Measurements from ENCODE around the gene ZIC2.

Gene ZIC2

DNA sequence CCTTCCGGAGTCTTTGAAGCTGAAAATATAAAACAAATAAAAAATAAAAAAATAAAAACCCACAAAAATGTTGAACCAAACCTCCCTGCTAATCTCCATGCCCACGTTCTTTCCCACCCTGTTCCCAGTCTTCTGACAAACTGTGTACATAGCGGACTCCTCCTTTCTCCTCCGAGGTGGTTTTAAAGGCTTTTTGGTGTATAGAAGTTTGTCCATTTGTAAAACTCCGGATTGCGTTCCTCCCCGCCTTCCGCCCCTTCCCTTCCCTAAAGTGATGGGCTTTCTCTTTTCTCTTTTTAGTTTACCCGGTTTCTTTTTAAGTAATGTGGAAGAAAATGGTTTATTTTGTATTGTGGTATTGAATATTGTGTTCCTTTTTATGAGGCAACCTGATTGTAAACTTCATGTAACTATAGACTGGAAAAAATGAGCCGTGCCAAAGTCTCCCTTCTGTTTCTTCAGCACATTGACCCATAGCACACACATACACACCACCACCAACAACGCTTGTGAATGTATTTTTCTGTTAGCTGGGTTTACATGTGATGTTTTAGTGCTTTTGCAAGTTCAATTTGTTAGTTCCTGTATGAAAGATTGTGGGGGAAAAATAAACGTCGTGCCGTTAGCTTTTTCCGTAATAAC lies 4.4 kb downstream of the ZIC2 start:
- TF ChIP-seq SIN3A (IDR thresholded peaks at IDR 0.05; ENCODE audit: borderline replicate concordance, insufficient read depth, low read length) (no peak), POLR2AphosphoS5 (IDR thresholded peaks at IDR 0.05; ENCODE audit: low read depth, low read length) (no peak), FOXP2 (optimal IDR thresholded peaks at IDR 0.05; ENCODE audit: borderline replicate concordance, extremely low read depth, extremely low read length, insufficient read depth) (no peak), TAF1 (IDR thresholded peaks at IDR 0.05; ENCODE audit: borderline replicate concordance, insufficient read depth, low read length) (no peak)
- TF ChIP-seq, protein P1, sequence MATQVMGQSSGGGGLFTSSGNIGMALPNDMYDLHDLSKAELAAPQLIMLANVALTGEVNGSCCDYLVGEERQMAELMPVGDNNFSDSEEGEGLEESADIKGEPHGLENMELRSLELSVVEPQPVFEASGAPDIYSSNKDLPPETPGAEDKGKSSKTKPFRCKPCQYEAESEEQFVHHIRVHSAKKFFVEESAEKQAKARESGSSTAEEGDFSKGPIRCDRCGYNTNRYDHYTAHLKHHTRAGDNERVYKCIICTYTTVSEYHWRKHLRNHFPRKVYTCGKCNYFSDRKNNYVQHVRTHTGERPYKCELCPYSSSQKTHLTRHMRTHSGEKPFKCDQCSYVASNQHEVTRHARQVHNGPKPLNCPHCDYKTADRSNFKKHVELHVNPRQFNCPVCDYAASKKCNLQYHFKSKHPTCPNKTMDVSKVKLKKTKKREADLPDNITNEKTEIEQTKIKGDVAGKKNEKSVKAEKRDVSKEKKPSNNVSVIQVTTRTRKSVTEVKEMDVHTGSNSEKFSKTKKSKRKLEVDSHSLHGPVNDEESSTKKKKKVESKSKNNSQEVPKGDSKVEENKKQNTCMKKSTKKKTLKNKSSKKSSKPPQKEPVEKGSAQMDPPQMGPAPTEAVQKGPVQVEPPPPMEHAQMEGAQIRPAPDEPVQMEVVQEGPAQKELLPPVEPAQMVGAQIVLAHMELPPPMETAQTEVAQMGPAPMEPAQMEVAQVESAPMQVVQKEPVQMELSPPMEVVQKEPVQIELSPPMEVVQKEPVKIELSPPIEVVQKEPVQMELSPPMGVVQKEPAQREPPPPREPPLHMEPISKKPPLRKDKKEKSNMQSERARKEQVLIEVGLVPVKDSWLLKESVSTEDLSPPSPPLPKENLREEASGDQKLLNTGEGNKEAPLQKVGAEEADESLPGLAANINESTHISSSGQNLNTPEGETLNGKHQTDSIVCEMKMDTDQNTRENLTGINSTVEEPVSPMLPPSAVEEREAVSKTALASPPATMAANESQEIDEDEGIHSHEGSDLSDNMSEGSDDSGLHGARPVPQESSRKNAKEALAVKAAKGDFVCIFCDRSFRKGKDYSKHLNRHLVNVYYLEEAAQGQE (IDR thresholded peaks at IDR 0.05; ENCODE audit: insufficient read depth in 1 of 2, low read depth in 2 of 2, low read length in 2 of 2): no peak

DNA sequence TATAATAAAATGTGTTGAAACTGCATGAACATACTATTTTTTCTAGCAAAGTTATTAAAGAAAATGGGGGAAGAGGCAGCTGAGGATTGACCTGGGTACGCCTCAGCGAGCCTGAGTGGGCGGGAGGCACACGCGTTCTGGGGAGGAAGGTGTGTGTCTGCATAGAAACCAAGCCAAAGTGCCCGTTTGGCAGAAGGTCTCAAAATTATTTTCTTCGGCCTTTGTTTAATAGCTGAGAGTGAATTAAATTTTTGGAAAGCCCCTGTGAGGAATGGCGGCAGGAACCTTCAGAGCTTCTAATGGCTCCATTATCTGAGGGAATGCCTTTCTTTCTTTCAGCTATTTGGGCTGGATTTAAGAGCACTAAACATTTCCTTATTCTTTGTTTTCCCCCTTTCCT lies 5.2 kb downstream of the ZIC2 start:
- no peak for TF ChIP-seq FOXP2 (optimal IDR thresholded peaks at IDR 0.05; ENCODE audit: borderline replicate concordance, extremely low read depth, extremely low read length, insufficient read depth)
- no peak for TF ChIP-seq POLR2AphosphoS5 (IDR thresholded peaks at IDR 0.05; ENCODE audit: low read depth, low read length)
- TF ChIP-seq, protein P1 (IDR thresholded peaks at IDR 0.05; ENCODE audit: insufficient read depth in 1 of 2, low read depth in 2 of 2, low read length in 2 of 2): no peak
- no peak for TF ChIP-seq SIN3A (IDR thresholded peaks at IDR 0.05; ENCODE audit: borderline replicate concordance, insufficient read depth, low read length)
- no peak for TF ChIP-seq TAF1 (IDR thresholded peaks at IDR 0.05; ENCODE audit: borderline replicate concordance, insufficient read depth, low read length)

DNA sequence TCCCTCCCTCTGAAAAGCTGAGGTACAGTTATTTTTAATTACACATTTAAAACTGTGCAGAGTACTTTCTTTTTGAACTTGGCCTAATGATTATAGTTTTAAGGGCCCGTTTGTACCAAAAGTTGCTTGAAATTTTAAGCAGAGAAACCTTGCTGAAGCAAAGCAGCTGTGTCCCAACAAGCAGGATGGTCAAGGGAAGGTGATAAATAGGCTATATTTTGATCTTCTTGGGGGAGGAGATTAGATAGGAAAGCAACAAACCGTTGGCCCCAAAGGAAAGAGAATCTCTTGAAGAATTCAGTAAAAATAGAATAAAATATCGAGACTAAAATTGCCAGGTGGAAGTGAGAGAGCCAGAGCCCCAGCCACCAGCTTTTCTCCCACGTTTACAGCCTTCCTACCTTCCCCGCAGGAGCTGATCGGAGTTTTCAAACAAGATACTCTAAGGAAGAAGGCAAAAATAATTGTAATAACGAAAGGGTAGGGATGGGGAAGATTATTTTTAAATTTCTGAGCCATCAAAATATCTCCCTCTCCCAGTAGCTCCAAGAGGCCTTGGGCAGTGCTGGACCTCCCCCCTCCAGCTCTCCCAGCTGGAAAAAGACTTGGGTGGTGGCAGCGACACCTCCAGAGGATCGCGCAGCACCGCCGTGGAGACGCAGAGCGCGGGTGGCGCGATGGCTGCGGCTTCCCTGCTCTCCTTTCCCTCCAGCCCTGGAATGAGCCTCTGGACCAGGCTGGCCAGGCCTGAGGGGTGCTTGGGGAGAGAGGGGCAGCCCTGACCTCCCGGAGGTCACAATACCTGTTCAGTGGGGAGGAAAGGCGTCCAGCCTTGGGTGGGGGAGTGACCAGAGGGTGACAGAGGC lies 5.8 kb downstream of the ZIC2 start:
- TF ChIP-seq TAF1 (IDR thresholded peaks at IDR 0.05; ENCODE audit: borderline replicate concordance, insufficient read depth, low read length): no peak
- no peak for TF ChIP-seq POLR2AphosphoS5 (IDR thresholded peaks at IDR 0.05; ENCODE audit: low read depth, low read length)
- TF ChIP-seq, protein P1 (IDR thresholded peaks at IDR 0.05; ENCODE audit: insufficient read depth in 1 of 2, low read depth in 2 of 2, low read length in 2 of 2): no peak

DNA sequence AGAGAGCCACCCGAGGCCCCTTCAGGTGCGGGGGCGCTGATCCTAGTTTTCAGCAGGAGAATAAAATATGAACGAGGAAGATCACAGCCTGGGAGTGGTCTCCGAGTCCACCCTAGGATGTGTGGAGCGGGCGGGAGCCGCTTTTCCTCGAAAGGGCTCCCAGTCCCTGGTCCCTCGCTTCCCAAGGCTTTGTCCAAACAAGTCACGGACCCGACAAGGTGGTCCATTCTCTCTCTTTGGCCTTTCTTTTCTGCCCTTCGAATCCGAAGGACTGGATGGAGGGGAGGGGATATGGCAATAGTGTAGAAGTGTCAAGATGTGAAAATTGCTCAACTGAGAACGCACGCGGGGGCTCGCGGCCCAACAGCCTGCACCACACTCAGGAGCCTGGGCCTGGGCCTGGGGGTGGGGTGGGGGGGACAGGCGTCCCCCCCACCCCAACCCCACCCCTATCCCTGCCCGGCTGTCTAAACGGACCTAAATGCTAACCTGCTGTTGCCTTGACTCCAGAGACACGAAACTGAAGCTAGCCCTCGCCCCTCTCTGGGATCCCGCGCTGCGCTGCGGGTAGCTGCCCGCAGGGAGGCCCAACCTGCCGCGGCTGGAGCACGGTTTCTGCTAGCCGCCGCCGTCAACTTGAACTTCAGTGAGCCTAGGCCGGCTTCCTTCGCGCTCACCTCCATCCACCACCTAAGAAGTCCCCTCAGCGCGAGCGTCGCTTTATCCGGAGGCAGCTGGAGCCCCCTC lies 7.1 kb downstream of the ZIC2 start:
- TF ChIP-seq, protein P1 (IDR thresholded peaks at IDR 0.05; ENCODE audit: insufficient read depth in 1 of 2, low read depth in 2 of 2, low read length in 2 of 2): no peak
- TF ChIP-seq FOXP2 (optimal IDR thresholded peaks at IDR 0.05; ENCODE audit: borderline replicate concordance, extremely low read depth, extremely low read length, insufficient read depth): no peak
- no peak for TF ChIP-seq POLR2AphosphoS5 (IDR thresholded peaks at IDR 0.05; ENCODE audit: low read depth, low read length)
- TF ChIP-seq SIN3A (IDR thresholded peaks at IDR 0.05; ENCODE audit: borderline replicate concordance, insufficient read depth, low read length): no peak
- TF ChIP-seq TAF1 (IDR thresholded peaks at IDR 0.05; ENCODE audit: borderline replicate concordance, insufficient read depth, low read length): no peak

Data from PFSK-1 (cell line).